ENCODE results near the gene ARHGEF19. TPM values are rescaled to one million over a fixed set of nuclear protein-coding genes. Genes with fewer than 3 reads are reported as not detected.
"Not testable (repeated sequence)": the region's sequence is repeated elsewhere in the genome, so short reads cannot be mapped to it uniquely, and the experiment has no call there.

The ARHGEF19 gene
- total RNA-seq, 1 experiment from 2014 or later = 21.6 TPM

DNA sequence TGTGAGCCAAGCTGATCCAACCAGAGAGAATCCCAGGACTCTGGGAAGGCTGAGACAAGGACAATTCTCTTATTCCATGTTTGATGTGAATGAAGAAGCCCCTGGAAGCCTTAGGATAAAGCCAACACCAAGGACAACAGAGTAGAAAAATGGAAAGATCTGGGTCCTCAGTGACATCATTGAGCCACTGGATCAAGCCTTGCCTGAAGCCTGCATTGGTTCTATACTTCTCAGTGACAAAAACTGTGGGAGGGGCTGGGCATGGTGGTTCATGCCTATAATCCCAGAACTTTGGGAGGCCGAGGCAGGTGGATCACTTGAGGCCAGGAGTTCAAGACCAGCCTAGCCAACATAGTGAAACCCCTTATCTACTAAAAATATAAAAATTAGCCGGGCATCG lies 15.6 kb downstream of the ARHGEF19 start:
- Histone ChIP-seq H3K9me3 (ENCODE audit: control insufficient read depth, insufficient read depth, low read depth, low read length) (no peaks in the 10 kb centered on the region), H3K4me1 (ENCODE audit: control insufficient read depth, insufficient read depth, low read length) (no peaks in the 10 kb centered on the region), H3K27ac (ENCODE audit: low read length) (no peak overlapping the region), H3K36me3 (ENCODE audit: control insufficient read depth, insufficient read depth, low read length) (no peaks in the 10 kb centered on the region), H3K4me3 (ENCODE audit: low read depth in 2 of 2, low read length in 2 of 2) (no peak overlapping the region), H3K27me3 (ENCODE audit: control insufficient read depth, insufficient read depth, low read length) (no peaks in the 10 kb centered on the region)
- ChIA-PET CTCF (interaction anchor here (0.6 kb wide), 1 partner anchor 121 kb away, joined by 12 read pairs; no protein-coding TSS in a partner anchor), POLR2A (interaction anchor here (0.6 kb wide), 1 partner anchor 156 kb away, joined by 3 read pairs; no protein-coding TSS in a partner anchor)
- in situ Hi-C loops (cut with HindIII; ENCODE audit: low pct_unique_long_range_greater_than_20kb, low sequenced_read_pairs) (no loop called here), intact Hi-C loops (cut with micrococcal nuclease; ENCODE audit: unreplicated experiment) (no loop called here)
- DNase-seq (ENCODE audit: low read depth, low spot score) = no peak
- no TSS peak for BruUV-seq (replicated peaks)
- TF ChIP-seq CTCF (IDR thresholded peaks at IDR 0.05) = no peak
- no peak for TF ChIP-seq SIN3A (IDR thresholded peaks at IDR 0.05; ENCODE audit: borderline replicate concordance, insufficient read depth, low read depth, low read length)
- no peak for TF ChIP-seq POLR2AphosphoS5 (IDR thresholded peaks at IDR 0.05; ENCODE audit: low read depth, low read length)
- ATAC-seq = no peak

- H3K4me3 ChIP-seq (ENCODE audit: low read depth in 2 of 2, low read length in 2 of 2); H3K27me3 ChIP-seq (ENCODE audit: control insufficient read depth, insufficient read depth, low read length); H3K27ac ChIP-seq (ENCODE audit: low read length); H3K4me1 ChIP-seq (ENCODE audit: control insufficient read depth, insufficient read depth, low read length); POLR2A ChIA-PET; DNase-seq (ENCODE audit: low read depth, low spot score); ATAC-seq; in situ Hi-C loops (cut with HindIII; ENCODE audit: low pct_unique_long_range_greater_than_20kb, low sequenced_read_pairs); H3K9me3 ChIP-seq (ENCODE audit: control insufficient read depth, insufficient read depth, low read depth, low read length); intact Hi-C loops (cut with micrococcal nuclease; ENCODE audit: unreplicated experiment); BruUV-seq (replicated peaks); H3K36me3 ChIP-seq (ENCODE audit: control insufficient read depth, insufficient read depth, low read length): not testable (repeated sequence)
- CTCF ChIA-PET = interaction anchor here (0.6 kb wide), 1 partner anchor 121 kb away, joined by 12 read pairs; no protein-coding TSS in a partner anchor
Observed at GRCh38 chr1:16196139-16196538, 16.3 kb downstream of the ARHGEF19 start.

- H3K4me3 ChIP-seq (ENCODE audit: low read depth in 2 of 2, low read length in 2 of 2) = no peak overlapping the region
- H3K4me1 ChIP-seq (ENCODE audit: control insufficient read depth, insufficient read depth, low read length) = peaks cover 5% of the 10 kb centered on the region
- H3K27ac ChIP-seq (ENCODE audit: low read length) = no peak overlapping the region
- ATAC-seq (peak; percentile 13; the same call in 1 of the 2 replicates), DNase-seq (ENCODE audit: low read depth, low spot score) (no peak)
- ChIA-PET CTCF (no interaction called here), POLR2A (no interaction called here)
- intact Hi-C loops (cut with micrococcal nuclease; ENCODE audit: unreplicated experiment) (no loop called here), in situ Hi-C loops (cut with HindIII; ENCODE audit: low pct_unique_long_range_greater_than_20kb, low sequenced_read_pairs) (no loop called here)
- no TSS peak for BruUV-seq (replicated peaks)
- no peaks in the 10 kb centered on the region for H3K36me3 ChIP-seq (ENCODE audit: control insufficient read depth, insufficient read depth, low read length)
- H3K27me3 ChIP-seq (ENCODE audit: control insufficient read depth, insufficient read depth, low read length) = no peaks in the 10 kb centered on the region
- TF ChIP-seq POLR2AphosphoS5 (IDR thresholded peaks at IDR 0.05; ENCODE audit: low read depth, low read length) = no peak
- no peak for TF ChIP-seq TCF7L2 (IDR thresholded peaks at IDR 0.05; ENCODE audit: low read depth, low read length)
- no peak for TF ChIP-seq REST (IDR thresholded peaks at IDR 0.05; ENCODE audit: insufficient read depth in 1 of 2, low read depth in 2 of 2, low read length in 1 of 2)
- TF ChIP-seq CTCF (IDR thresholded peaks at IDR 0.05) = no peak
- TF ChIP-seq SIN3A (IDR thresholded peaks at IDR 0.05; ENCODE audit: borderline replicate concordance, insufficient read depth, low read depth, low read length) = no peak
- no peaks in the 10 kb centered on the region for H3K9me3 ChIP-seq (ENCODE audit: control insufficient read depth, insufficient read depth, low read depth, low read length)
Observed at GRCh38 chr1:16195518-16195905, 16.9 kb downstream of the ARHGEF19 start.

All from Panc1 (cell line).